Progenitor cell of endocrine pancreas (in vitro differentiated cells): Measurements from ENCODE around the gene ZNF469. TPM values are rescaled to one million over a fixed set of nuclear protein-coding genes. Genes with fewer than 3 reads are reported as not detected.

Experiments
- DNase-seq: peaks from one replicate; pipeline ENCODE4 v3.0.0; 2021; ENCODE audit warnings: low spot score; ENCODE audit not compliant: unreplicated experiment
- H3K27ac Mint-ChIP-seq: 2 replicates; pipeline ENCODE4 v1.8.0; 2021; ENCODE audit warnings: mild to moderate bottlenecking, moderate library complexity, mixed read lengths
- H3K27me3 Mint-ChIP-seq: 2 replicates; pipeline ENCODE4 v1.8.0; 2021; ENCODE audit warnings: mixed read lengths
- H3K36me3 Mint-ChIP-seq: 2 replicates; pipeline ENCODE4 v1.8.0; 2022; ENCODE audit warnings: mixed read lengths; ENCODE audit not compliant: insufficient read depth
- H3K4me1 Mint-ChIP-seq: 2 replicates; pipeline ENCODE4 v1.8.0; 2021; ENCODE audit warnings: low read depth, mixed read lengths
- H3K4me3 Mint-ChIP-seq: 2 replicates; pipeline ENCODE4 v1.8.0; 2021; ENCODE audit warnings: low read depth, mild to moderate bottlenecking, moderate library complexity, mixed read lengths
- H3K9me3 Mint-ChIP-seq: 2 replicates; pipeline ENCODE4 v1.8.0; 2021; ENCODE audit warnings: low read depth, mixed read lengths
- CTCF ChIP-seq: fragments of 200-600 bp; sonication (generic); IDR thresholded peaks from one replicate; pipeline ENCODE4 v1.5.0; 2021; ENCODE audit warnings: antibody characterized with exemption, mild to moderate bottlenecking; ENCODE audit not compliant: unreplicated experiment
- total RNA-seq: library from RNA; stranded (reverse); gene quantifications from 2 replicates; pipeline ENCODE4 v1.2.1, GENCODE V29; 2021

The ZNF469 gene
- total RNA-seq, 1 donor from 2014 or later, result 0.05 TPM

GRCh38 chr16:88392616-88393015 lies 9.9 kb downstream of the ZNF469 start:
- TF ChIP-seq CTCF, result no peak
- H3K4me3 Mint-ChIP-seq, result no peak overlapping the region
- H3K27ac Mint-ChIP-seq, result no peak overlapping the region
- no peaks in the 10 kb centered on the region for H3K4me1 Mint-ChIP-seq
- H3K36me3 Mint-ChIP-seq, result no peaks in the 10 kb centered on the region
- H3K27me3 Mint-ChIP-seq, result peaks cover 45% of the 10 kb centered on the region
- H3K9me3 Mint-ChIP-seq, result no peaks in the 10 kb centered on the region
- DNase-seq, result no peak

GRCh38 chr16:88393034-88393433 lies 10.3 kb downstream of the ZNF469 start:
- Mint-ChIP-seq H3K4me1 (no peaks in the 10 kb centered on the region), H3K27me3 (peaks cover 47% of the 10 kb centered on the region), H3K36me3 (no peaks in the 10 kb centered on the region), H3K4me3 (no peak overlapping the region), H3K27ac (no peak overlapping the region), H3K9me3 (no peaks in the 10 kb centered on the region)
- DNase-seq, result no peak
- TF ChIP-seq CTCF, result no peak

GRCh38 chr16:88393571-88393970 lies 10.8 kb downstream of the ZNF469 start:
- TF ChIP-seq CTCF, result no peak
- Mint-ChIP-seq H3K27me3 (peaks cover 50% of the 10 kb centered on the region), H3K9me3 (no peaks in the 10 kb centered on the region), H3K4me1 (no peaks in the 10 kb centered on the region), H3K27ac (no peak overlapping the region), H3K4me3 (no peak overlapping the region), H3K36me3 (no peaks in the 10 kb centered on the region)
- DNase-seq, result no peak

GRCh38 chr16:88394426-88394825 lies 11.7 kb downstream of the ZNF469 start:
- no peaks in the 10 kb centered on the region for H3K9me3 Mint-ChIP-seq
- H3K4me3 Mint-ChIP-seq, result no peak overlapping the region
- H3K4me1 Mint-ChIP-seq, result no peaks in the 10 kb centered on the region
- H3K36me3 Mint-ChIP-seq, result no peaks in the 10 kb centered on the region
- peaks cover 51% of the 10 kb centered on the region for H3K27me3 Mint-ChIP-seq
- TF ChIP-seq CTCF, result no peak
- DNase-seq, result no peak
- no peak overlapping the region for H3K27ac Mint-ChIP-seq

- Mint-ChIP-seq H3K27me3 (peaks cover 39% of the 10 kb centered on the region), H3K4me1 (no peaks in the 10 kb centered on the region), H3K4me3 (no peak overlapping the region), H3K36me3 (no peaks in the 10 kb centered on the region), H3K9me3 (no peaks in the 10 kb centered on the region), H3K27ac (no peak overlapping the region)
- DNase-seq, result no peak
- TF ChIP-seq CTCF, result no peak
Observed at GRCh38 chr16:88395669-88396584, 13.2 kb downstream of the ZNF469 start.
